Kasumi-1 (cell line): Measurements from ENCODE around the gene GSK3A.

ENCODE experiments used
- DNase-seq, 2 experiments: peaks; one replicate each; lab custom pipeline; 2025; lab: John Stamatoyannopoulos, UW

The GSK3A gene

GRCh38 chr19:42280815-42281145 is 38.4 kb upstream of the GSK3A start:
- peak in 1 of 2 experiments; percentile 31 for DNase-seq

GRCh38 chr19:42279902-42280814 is 37.8 kb upstream of the GSK3A start:
- peak; percentile 86 to 89 for DNase-seq

- DNase-seq, result peak in 1 of 2 experiments; percentile 74
Measured at GRCh38 chr19:42279155-42279901, 36.9 kb upstream of the GSK3A start.

GRCh38 chr19:42278452-42279154 is 36.2 kb upstream of the GSK3A start:
- no peak for DNase-seq

- peak; percentile 5 to 32 for DNase-seq
Measured at GRCh38 chr19:42277821-42278451, 35.5 kb upstream of the GSK3A start.

- no peak for DNase-seq
Measured at GRCh38 chr19:42276821-42277220, 34.4 kb upstream of the GSK3A start.

- no peak for DNase-seq
Measured at GRCh38 chr19:42276284-42276683, 33.9 kb upstream of the GSK3A start.

GRCh38 chr19:42275517-42275916 is 33.1 kb upstream of the GSK3A start:
- DNase-seq, result no peak

- no peak for DNase-seq
Measured at GRCh38 chr19:42275103-42275502, 32.7 kb upstream of the GSK3A start.

- DNase-seq, result no peak
Measured at GRCh38 chr19:42274065-42274682, 31.8 kb upstream of the GSK3A start.

GRCh38 chr19:42273407-42274064 is 31.1 kb upstream of the GSK3A start:
- DNase-seq, result no peak

GRCh38 chr19:42272989-42273406 is 30.6 kb upstream of the GSK3A start:
- DNase-seq, result no peak

- no peak for DNase-seq
Measured at GRCh38 chr19:42272535-42272897, 30.1 kb upstream of the GSK3A start.

- DNase-seq, result no peak
Measured at GRCh38 chr19:42271861-42272534, 29.6 kb upstream of the GSK3A start.

GRCh38 chr19:42271045-42271419 is 28.6 kb upstream of the GSK3A start:
- no peak for DNase-seq

- DNase-seq, result peak; percentile 58 to 68
Measured at GRCh38 chr19:42270346-42271044, 28.1 kb upstream of the GSK3A start.

- no peak for DNase-seq
Measured at GRCh38 chr19:42269478-42270345, 27.3 kb upstream of the GSK3A start.

- DNase-seq, result peak; percentile 100
Measured at GRCh38 chr19:42268704-42269477, 26.5 kb upstream of the GSK3A start, which contains the start of gene CIC. Gene CIC (plus strand): TSS chr19:42269252. CDS start chr19:42271784, 2,532 bp downstream.
